ENCODE measurements around the gene SBK3.
"Not testable (repeated sequence)": the region's sequence is repeated elsewhere in the genome, so short reads cannot be mapped to it uniquely, and the experiment has no call there.

Gene SBK3

GRCh38 chr19:55578761-55579747 lies 33.7 kb upstream of the SBK3 start:
- peaks cover 0 to 15% (median 12%) of the 10 kb centered on the region in 4 donors for H3K4me1 ChIP-seq
- TF ChIP-seq, protein P1, sequence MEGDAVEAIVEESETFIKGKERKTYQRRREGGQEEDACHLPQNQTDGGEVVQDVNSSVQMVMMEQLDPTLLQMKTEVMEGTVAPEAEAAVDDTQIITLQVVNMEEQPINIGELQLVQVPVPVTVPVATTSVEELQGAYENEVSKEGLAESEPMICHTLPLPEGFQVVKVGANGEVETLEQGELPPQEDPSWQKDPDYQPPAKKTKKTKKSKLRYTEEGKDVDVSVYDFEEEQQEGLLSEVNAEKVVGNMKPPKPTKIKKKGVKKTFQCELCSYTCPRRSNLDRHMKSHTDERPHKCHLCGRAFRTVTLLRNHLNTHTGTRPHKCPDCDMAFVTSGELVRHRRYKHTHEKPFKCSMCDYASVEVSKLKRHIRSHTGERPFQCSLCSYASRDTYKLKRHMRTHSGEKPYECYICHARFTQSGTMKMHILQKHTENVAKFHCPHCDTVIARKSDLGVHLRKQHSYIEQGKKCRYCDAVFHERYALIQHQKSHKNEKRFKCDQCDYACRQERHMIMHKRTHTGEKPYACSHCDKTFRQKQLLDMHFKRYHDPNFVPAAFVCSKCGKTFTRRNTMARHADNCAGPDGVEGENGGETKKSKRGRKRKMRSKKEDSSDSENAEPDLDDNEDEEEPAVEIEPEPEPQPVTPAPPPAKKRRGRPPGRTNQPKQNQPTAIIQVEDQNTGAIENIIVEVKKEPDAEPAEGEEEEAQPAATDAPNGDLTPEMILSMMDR (IDR thresholded peaks at IDR 0.05) = no peak
- no peak for DNase-seq
- no peaks in the 10 kb centered on the region for H3K27me3 ChIP-seq
- peaks cover 8 to 30% (median 21%) of the 10 kb centered on the region in 3 donors for H3K36me3 ChIP-seq
- no peak overlapping the region for H3K27ac ChIP-seq
- intact Hi-C loops (cut with DNase I; ENCODE audit: low total_unique reads) = no loop called here
- peak overlapping the region in 1 of 2 donors; percentile 96 for H3K4me3 ChIP-seq
- peaks cover 0 to 12% (median 0%) of the 10 kb centered on the region in 3 donors for H3K9me3 ChIP-seq

GRCh38 chr19:55578031-55578760 lies 32.9 kb upstream of the SBK3 start:
- Histone ChIP-seq H3K27me3 (no peaks in the 10 kb centered on the region), H3K4me1 (peaks cover 0 to 15% (median 12%) of the 10 kb centered on the region in 4 donors), H3K4me3 (no peak overlapping the region), H3K27ac (no peak overlapping the region), H3K36me3 (peaks cover 8 to 30% (median 21%) of the 10 kb centered on the region in 3 donors), H3K9me3 (peaks cover 0 to 12% (median 0%) of the 10 kb centered on the region in 3 donors)
- no peak for DNase-seq
- TF ChIP-seq, protein P1 (IDR thresholded peaks at IDR 0.05) = no peak
- intact Hi-C loops (cut with DNase I; ENCODE audit: low total_unique reads) = no loop called here

GRCh38 chr19:55576746-55577145 lies 31.4 kb upstream of the SBK3 start:
- Histone ChIP-seq H3K4me3 (no peak overlapping the region), H3K9me3 (peaks cover 0 to 12% (median 0%) of the 10 kb centered on the region in 3 donors), H3K27me3 (no peaks in the 10 kb centered on the region), H3K4me1 (peaks cover 0 to 15% (median 12%) of the 10 kb centered on the region in 4 donors), H3K27ac (no peak overlapping the region), H3K36me3 (peaks cover 8 to 30% (median 21%) of the 10 kb centered on the region in 3 donors)
- DNase-seq = no peak
- TF ChIP-seq, protein P1 (IDR thresholded peaks at IDR 0.05) = no peak
- intact Hi-C loops (cut with DNase I; ENCODE audit: low total_unique reads) = no loop called here

DNA sequence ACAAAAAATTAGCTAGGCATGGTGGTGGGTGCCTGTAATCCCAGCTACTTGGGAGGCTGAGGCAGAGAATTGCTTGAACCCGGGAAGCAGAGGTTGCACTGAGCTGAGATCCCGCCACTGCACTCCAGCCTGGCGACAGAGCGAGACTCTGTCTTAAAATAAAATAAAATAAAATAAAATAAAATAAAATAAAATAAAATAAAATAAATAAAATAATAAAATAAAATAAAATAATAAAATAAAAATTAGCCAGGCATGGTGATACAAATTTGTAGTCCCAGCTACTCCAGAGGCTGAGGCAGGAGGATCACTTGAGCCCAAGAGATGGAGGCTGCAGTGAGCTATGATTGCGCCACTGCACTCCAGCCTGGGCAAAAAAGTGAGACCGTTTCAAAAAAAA lies 28.6 kb upstream of the SBK3 start:
- Histone ChIP-seq H3K36me3 (peaks cover 7 to 24% (median 16%) of the 10 kb centered on the region in 3 donors), H3K9me3 (peaks cover 0 to 12% (median 0%) of the 10 kb centered on the region in 3 donors)
- H3K4me1 ChIP-seq; H3K27ac ChIP-seq; DNase-seq; H3K4me3 ChIP-seq; intact Hi-C loops (cut with DNase I; ENCODE audit: low total_unique reads); H3K27me3 ChIP-seq: not testable (repeated sequence)

- DNase-seq; intact Hi-C loops (cut with DNase I; ENCODE audit: low total_unique reads); H3K36me3 ChIP-seq; H3K27ac ChIP-seq; H3K4me3 ChIP-seq; H3K9me3 ChIP-seq; H3K4me1 ChIP-seq: not testable (repeated sequence)
- peaks cover 0 to 15% of the 10 kb centered on the region in 2 donors for H3K27me3 ChIP-seq
Observed at GRCh38 chr19:55569477-55569876, 24.1 kb upstream of the SBK3 start.

DNA sequence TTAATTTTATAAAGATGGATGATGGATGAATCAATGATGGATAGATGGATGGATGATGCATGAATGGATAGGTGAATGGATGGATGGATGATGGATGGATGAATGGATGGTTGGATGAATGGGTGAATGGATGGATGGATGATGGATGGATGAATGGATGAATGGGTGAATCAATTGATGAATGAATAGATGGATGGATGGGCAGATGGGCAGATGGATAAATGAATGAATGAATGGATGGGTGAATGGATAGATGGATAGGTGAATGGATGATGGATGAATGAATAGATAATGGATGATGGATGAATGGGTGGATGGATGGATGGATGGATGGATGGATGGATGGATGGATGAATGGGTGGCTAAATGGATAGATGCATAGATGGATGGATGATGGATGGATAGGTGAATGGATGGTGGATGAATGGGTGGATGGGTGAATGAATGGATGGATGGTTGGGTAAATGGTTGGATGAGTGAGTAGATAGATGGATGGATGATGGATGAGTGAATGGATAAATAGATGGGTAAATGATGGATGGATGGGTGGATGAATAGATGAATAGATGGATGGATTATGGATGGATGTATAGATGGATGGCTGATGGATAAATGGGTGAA lies 22.5 kb upstream of the SBK3 start:
- no peaks in the 10 kb centered on the region for H3K36me3 ChIP-seq
- peaks cover 0 to 20% of the 10 kb centered on the region in 2 donors for H3K27me3 ChIP-seq
- TF ChIP-seq, protein P1 (IDR thresholded peaks at IDR 0.05) = no peak
- H3K27ac ChIP-seq = no peak overlapping the region
- H3K4me1 ChIP-seq = no peaks in the 10 kb centered on the region
- H3K9me3 ChIP-seq = no peaks in the 10 kb centered on the region
- no peak for DNase-seq
- intact Hi-C loops (cut with DNase I; ENCODE audit: low total_unique reads) = no loop called here
- H3K4me3 ChIP-seq = no peak overlapping the region

All from tibial artery (tissue), 4 donors.